GM12874 (cell line): ENCODE results near the gene UBAC2.

Experiments
- TF ChIP-seq, protein P1 (sequence below): IDR thresholded peaks from 2 replicates; pipeline ENCODE4 v1.5.1; 2011; ENCODE audit warnings: low read depth, mild to moderate bottlenecking, control low read depth, low read length, moderate library complexity; ENCODE audit not compliant: insufficient read depth

The UBAC2 gene

DNA sequence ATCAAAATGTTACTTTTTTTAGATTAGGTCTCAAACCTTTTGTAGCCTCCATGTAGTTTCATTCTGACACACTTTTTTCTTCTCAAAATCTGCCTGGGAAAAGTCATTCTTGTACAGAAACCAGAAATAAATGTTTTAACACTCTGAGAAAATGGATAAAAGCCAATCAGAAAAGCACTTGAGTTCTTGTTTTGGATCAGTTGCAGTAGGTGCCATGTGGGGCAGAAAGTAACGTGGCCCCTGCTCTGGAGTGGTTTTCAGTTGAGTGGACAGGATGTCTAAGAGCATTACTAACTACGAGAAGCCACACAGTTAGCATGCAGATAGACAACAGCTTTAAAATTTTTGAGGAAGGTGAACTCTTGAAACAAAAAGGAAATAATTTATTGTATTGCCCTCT lies 87.4 kb downstream of the UBAC2 start:
- TF ChIP-seq, protein P1, sequence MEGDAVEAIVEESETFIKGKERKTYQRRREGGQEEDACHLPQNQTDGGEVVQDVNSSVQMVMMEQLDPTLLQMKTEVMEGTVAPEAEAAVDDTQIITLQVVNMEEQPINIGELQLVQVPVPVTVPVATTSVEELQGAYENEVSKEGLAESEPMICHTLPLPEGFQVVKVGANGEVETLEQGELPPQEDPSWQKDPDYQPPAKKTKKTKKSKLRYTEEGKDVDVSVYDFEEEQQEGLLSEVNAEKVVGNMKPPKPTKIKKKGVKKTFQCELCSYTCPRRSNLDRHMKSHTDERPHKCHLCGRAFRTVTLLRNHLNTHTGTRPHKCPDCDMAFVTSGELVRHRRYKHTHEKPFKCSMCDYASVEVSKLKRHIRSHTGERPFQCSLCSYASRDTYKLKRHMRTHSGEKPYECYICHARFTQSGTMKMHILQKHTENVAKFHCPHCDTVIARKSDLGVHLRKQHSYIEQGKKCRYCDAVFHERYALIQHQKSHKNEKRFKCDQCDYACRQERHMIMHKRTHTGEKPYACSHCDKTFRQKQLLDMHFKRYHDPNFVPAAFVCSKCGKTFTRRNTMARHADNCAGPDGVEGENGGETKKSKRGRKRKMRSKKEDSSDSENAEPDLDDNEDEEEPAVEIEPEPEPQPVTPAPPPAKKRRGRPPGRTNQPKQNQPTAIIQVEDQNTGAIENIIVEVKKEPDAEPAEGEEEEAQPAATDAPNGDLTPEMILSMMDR, result no peak

GRCh38 chr13:99289271-99289670 lies 88.6 kb downstream of the UBAC2 start:
- TF ChIP-seq, protein P1, result no peak

- TF ChIP-seq, protein P1, result no peak
Measured at GRCh38 chr13:99289674-99290337, 89.2 kb downstream of the UBAC2 start.

- TF ChIP-seq, protein P1, result no peak
Measured at GRCh38 chr13:99290894-99291293, 90.2 kb downstream of the UBAC2 start.

DNA sequence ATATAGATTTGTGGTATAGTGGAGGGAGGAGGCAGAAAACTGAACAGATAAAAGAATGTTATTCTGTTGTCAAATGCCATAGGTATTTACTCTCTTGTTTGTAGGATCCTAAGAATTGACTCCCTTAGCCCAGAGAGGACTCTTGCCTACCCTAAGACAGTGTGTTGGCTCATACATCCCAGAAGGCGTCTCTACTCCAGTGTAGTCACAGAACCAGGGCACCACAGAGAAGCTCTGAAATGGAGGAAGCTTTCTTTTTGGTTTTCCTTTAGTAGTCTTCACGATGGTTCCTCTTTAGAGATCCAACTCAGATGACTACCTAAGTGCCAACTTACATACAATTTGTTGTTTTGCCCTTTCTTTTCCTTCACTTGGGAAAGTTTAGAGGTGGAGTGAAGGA lies 92.5 kb downstream of the UBAC2 start:
- TF ChIP-seq, protein P1, result no peak

GRCh38 chr13:99294198-99294597 lies 93.5 kb downstream of the UBAC2 start:
- TF ChIP-seq, protein P1, result no peak

- TF ChIP-seq, protein P1, result no peak
Measured at GRCh38 chr13:99294958-99295357, 94.3 kb downstream of the UBAC2 start.
